HG03066 (cell line): ENCODE data around the gene NCSTN.

Experiments
- ATAC-seq: cut with Tn5 transposase; IDR thresholded peaks from one replicate; pipeline ENCODE4 v1.9.1; 2021; ENCODE audit warnings: low read depth; ENCODE audit not compliant: unreplicated experiment

NCSTN gene

DNA sequence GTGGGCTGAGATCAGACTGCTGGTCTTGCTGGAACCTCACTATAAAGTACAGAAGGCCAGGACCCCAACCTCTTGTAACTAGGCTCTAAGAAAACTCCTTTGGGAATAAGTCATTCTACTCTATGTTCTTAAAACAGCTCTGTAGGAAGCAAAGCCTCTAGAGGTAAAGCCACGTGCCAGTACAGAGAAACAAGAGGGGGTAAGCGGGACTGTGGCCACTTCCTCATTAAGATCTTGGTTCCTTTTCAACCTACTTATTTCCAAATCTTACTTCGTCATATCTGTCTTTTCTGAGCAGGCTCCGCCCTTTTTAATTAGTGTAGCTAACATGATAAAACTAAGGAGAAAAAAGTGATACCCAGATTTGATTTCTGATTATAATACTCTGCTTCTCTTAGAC is 3.8 kb downstream of the NCSTN start:
- ATAC-seq = no peak

DNA sequence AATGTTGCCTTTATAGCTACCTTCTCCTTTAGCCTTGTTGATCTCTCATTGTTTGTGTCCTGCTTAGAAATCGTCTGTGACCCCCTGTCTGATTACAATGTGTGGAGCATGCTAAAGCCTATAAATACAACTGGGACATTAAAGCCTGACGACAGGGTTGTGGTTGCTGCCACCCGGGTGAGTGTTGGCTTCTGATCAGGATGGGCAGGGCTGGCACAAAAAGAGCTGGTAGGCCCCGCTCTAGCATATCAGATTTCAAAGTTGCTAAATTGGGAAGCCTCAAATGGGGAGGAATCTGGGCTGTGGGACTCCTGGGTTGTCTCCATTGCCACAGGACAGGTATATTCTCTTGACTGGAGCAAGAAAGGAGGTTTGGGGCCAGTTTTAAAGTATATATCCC is 8.4 kb downstream of the NCSTN start:
- ATAC-seq = no peak

DNA sequence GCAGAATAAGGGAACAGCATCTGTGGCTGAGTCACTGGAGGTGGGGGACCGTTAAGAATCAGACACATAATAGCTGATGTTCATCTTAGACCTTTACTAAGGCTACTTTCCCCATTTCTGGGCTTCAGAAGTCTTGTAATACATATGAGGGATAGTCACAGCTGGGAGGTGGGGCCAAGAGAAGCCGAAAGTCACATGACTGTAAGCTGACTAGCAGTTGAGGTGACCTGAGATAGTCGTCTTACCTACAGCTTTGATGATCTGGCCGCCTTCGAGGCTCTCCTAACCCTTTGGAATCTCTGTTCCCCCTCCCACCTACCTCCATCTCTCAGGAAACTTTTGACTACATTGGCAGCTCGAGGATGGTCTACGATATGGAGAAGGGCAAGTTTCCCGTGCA is 9.4 kb downstream of the NCSTN start:
- ATAC-seq = no peak

DNA sequence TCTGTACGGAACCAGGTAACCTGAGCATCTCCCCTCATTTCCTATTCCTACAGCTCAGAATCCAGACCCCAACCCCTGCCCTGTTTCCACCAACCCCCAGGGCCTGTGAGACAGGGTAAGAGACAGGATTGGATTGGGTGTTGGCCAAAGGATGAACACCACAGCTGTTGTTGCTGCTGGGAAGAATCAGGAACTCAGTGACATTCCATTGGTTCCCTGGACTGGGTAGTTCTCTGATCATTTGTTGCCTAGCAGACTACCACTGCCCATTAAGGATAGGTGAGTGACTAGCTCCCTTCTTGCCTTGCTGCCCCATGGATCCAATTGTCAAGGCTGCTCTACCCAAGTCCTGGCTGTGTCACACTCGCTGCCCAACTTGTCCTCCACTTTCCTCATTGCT is 10.0 kb downstream of the NCSTN start:
- no peak for ATAC-seq

DNA sequence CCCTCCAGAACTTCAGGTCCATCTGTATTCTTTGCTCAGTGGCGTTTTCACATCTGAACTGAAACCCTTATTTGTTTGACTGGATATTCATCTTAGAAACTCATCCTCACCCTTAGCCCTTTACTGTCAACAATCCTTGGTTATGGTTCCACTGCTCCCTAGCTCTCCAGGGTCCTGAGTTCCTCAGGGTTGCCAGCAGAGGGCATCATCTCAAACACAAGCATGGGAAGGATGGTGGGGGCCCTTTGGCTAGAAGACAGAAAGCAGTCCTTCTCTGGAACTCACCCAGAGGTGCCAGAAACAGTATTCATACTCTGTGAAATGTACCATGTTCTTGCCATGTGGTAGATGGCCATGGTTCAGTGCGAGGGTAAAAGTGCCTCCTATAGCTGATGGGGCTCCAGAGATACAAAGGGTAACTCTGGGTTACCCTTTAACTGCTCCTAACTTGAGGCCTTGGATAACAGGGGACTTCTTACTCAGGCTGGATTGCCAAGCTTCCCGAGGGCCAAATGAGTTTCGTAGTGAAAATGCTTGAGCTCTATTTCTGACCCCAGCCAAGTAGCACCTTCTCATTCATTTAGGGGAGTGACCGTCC is 11.3 kb downstream of the NCSTN start:
- no peak for ATAC-seq

DNA sequence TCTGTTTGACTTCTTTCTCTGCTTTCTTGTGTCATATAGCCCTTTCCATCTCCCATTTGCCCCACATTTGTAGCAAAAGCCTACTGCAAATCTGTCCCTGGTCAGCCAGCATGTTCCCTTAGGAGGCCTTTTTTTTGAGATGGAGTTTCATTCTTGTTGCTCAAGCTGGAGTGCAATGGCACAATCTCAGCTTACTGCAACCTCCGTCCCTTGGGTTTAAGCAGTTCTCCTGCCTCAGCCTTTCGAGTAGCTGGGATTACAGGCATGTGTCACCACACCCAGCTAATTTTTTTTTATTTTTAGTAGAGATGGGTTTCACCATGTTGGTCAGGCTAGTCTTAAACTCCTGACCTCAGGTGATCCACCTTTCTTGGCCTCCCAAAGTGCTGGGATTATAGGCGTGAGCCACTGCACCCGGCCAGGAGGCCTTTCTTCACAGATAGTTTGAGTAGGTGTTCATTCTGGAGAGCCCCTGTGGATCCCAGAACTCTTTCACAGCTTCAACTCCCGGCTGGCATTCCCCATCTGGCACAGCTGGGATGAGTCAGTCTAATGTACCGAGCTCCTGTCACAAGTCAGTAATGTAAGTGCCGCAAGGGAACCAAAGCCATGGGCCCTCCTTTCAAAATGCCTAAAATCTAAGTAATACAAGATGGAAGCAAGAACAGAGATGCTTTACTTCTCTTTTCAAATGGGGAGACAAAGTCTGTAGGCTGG is 14.3 kb downstream of the NCSTN start:
- no peak for ATAC-seq

GRCh38 chr1:160358073-160358472 is 14.9 kb downstream of the NCSTN start:
- no peak for ATAC-seq

GRCh38 chr1:160359559-160360226 is 16.5 kb downstream of the NCSTN start:
- no peak for ATAC-seq

DNA sequence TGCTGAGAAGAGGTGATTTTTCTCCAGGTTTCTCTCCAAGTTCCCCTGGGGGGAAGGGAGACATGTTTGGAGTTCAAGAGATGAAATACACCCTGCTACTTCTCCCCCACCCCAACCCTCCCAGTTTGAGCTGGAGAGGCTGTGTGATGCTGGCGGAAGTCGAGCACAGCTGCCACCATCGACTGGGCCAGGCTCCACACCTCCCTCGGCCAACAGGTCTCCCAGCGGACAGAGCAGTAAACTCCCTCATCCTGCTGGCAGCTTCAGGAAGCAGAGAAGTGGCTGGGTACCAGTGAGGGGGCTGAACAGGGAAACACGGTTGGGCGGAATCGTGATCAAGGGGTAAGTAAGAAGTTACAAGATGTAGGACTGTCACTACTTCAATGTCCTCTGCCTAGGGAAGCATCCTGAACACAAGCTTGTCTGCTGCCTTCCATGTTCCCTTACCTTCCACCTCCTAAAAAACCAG is 17.1 kb downstream of the NCSTN start:
- ATAC-seq = no peak

DNA sequence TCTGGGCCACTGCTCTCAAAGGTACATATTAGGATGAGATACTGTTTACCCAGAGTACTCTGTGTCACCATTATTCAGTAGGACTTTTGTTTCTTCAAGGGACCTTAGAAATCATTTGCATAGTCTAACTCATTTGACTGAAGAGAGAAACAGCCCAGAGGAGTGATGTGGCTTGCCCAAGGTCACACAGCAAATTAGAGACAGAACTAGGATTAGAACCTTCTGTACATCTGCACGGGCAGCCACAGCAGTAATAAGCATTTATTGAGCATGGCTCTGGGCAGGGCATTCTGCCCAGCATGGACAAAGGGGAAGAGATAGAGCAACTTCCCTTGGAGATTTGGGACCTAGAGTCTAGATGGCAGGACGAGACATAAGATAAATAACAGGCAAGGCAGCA is 18.0 kb downstream of the NCSTN start:
- no peak for ATAC-seq

DNA sequence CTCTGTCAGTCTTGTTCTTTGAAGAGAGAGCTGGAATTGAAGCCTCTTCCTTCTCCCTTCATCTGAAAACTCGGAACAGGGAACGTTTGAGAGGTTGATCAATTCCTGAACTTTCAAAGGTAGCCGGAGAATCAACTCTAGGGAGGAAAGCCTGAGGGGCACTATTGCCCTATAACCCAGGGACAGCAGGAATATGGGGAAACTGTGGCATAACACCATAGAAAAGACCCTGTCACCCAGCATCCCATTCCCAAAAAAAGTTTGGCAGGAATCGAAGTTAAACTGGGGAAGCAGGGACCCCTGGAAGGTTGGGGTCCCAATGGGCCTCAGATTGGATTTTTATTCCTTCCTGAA is 18.6 kb downstream of the NCSTN start:
- no peak for ATAC-seq

DNA sequence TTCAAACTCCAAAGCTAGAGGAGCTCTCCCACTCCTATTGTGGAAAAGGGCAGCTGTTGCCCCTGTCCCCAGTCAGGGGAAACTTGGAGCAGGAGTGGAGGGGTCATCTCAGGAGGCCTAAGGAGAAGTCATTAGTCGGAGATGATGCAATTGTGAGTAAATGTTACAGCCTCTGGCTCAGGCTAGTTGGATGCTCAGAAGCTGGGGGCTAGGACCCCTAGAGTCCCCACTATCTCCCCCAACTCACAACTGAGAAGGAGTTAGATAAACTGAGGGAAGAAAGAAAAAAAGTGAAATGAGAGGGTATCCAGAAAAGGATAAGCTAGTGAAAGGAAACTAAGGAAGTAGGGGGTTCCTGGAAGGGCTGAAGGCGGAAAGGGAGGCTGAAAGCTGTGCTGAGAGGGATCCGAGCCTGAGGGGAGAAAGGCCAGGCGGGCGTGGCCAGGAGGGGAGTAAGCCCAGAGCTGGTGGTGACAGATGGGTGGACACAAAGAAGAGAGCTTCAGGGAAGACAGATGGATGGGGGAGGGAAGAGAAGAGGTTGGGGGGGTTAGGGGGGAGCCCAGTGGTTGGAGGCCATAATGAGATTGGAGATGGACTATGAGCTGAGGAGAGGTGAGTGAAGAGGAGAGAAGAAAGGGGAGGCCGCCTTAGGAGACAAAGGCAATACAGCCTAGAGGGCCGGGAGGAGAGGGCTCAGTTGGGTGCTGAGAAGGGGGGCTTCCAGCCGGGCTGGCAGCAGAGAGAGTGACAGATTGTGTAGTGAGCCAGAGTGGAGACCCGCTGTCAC is 19.2 kb downstream of the NCSTN start:
- no peak for ATAC-seq

DNA sequence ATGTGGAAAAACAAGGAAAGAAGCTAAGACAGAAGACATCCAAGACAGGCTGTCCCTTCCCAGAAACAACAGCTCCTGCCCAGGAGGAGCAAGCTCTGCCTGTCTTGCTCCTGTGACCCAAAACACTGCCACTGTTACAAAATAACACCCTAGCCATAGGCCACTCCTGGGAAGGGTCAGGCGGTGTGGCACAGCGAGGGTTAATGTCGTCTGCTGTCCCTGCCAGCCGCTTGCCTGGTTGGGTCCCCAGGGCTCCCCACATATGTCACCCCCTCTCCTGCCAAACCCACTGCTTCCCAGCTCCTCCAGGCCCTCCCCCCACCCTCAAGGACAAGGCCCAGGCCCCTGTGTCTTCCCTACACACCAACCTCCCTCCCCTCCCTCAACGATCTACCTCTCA is 19.8 kb downstream of the NCSTN start:
- no peak for ATAC-seq

- ATAC-seq = no peak
Observed at GRCh38 chr1:160363951-160364735, 21.0 kb downstream of the NCSTN start.

- no peak for ATAC-seq
Observed at GRCh38 chr1:160365325-160365724, 22.1 kb downstream of the NCSTN start.

- no peak for ATAC-seq
Observed at GRCh38 chr1:160366731-160367515, 23.7 kb downstream of the NCSTN start, which contains the start of gene NHLH1. NHLH1 (plus strand) TSS chr1:160367071; CDS start chr1:160370732, 3,661 bp downstream.

DNA sequence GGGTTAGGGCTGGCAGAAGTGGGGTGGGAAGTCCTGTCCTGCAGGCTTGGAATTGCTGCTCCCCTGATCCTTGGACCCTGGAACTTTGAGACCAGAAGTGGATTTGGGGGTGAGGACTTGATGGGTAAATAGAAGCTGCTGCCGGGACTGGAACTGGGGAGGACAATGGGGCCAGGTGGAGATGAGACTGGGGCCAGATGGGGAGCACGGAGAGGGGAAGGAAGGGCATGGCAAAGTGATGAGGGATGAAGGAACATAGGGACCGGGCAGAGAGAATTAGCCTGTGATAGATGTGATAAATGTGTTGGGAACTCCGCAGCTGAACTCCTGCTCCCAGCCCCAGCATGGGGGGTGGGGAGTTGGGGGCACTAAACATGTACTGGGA is 24.3 kb downstream of the NCSTN start:
- ATAC-seq = no peak

GRCh38 chr1:160367934-160368923 is 25.0 kb downstream of the NCSTN start:
- no peak for ATAC-seq
